Hepatocyte (in vitro differentiated cells): ENCODE data around the gene FAM117B.

Source experiments
- CTCF ChIP-seq: fragments of 200-600 bp; sonication (generic); IDR thresholded peaks from 2 replicates; pipeline ENCODE4 v1.5.1; 2016; ENCODE audit warnings: antibody characterized with exemption, mild to moderate bottlenecking; ENCODE audit not compliant: poor library complexity
- EZH2 ChIP-seq: fragments of 200-600 bp; sonication (generic); IDR thresholded peaks from 2 replicates; pipeline ENCODE4 v1.6.1; 2016; ENCODE audit warnings: antibody characterized with exemption, mild to moderate bottlenecking, borderline replicate concordance
- EZH2phosphoT487 ChIP-seq: fragments of 200-600 bp; sonication (generic); IDR thresholded peaks from one replicate; pipeline ENCODE4 v1.6.1; 2018; ENCODE audit warnings: antibody characterized with exemption, mild to moderate bottlenecking, low read depth, moderate library complexity; ENCODE audit not compliant: unreplicated experiment, severe bottlenecking

DNA sequence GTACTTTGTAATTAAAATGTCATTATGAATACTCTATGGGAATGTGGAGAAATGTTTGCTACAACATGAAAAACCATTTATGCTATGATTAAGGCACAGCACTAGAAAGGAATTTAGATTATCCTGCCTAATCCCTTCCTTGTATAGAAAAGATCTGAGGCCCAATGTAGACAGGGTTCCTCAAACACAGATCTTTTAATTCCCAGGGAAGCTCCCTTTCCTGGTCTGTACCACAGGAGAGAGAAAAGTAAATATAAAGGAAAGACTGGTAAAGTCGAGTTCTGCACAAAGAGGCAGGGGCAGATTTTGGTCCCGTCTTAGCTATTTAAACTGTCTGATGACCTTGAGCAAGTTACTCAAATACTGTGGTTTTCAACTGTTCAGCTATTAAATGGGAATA, 152.1 kb downstream of the FAM117B start:
- no peak for TF ChIP-seq CTCF
- no peak for TF ChIP-seq EZH2
- TF ChIP-seq EZH2phosphoT487: no peak
